SU-DHL-6 (cell line): ENCODE results near the gene TTLL11.

Experiments
- CTCF ChIP-seq: fragments of 200-600 bp; sonication (generic); IDR thresholded peaks from one replicate; pipeline ENCODE4 v1.5.1; 2017; ENCODE audit warnings: antibody characterized with exemption, mild to moderate bottlenecking, low read length, moderate library complexity; ENCODE audit not compliant: insufficient read depth, poor library complexity, severe bottlenecking
- EZH2phosphoT487 ChIP-seq: fragments of 200-600 bp; sonication (generic), shearing (Covaris generic); conservative IDR thresholded peaks from 2 replicates; pipeline ENCODE4 v1.6.1; 2018; ENCODE audit warnings: mild to moderate bottlenecking, antibody characterized with exemption, low read length, moderate library complexity, mixed read lengths

- no peak for TF ChIP-seq CTCF
- no peak for TF ChIP-seq EZH2phosphoT487
Measured at GRCh38 chr9:121996783-121997182, 96.3 kb downstream of the TTLL11 start.
